Stimulated activated CD8-positive, alpha-beta memory T cell treated with anti-CD3 and anti-CD28 coated beads, Interleukin-12 subunit alpha, Interleukin-12 subunit beta, amount 100 ng/mL, for 4 hours (primary cell): ENCODE data around the gene DCAF12.
A peak's percentile ranks its signal among the peaks of the same experiment; 100 is the strongest.
"Not testable (repeated sequence)": the region's sequence is repeated elsewhere in the genome, so short reads cannot be mapped to it uniquely, and the experiment has no call there.

ENCODE experiments used
- DNase-seq: peaks from one replicate; pipeline ENCODE4 v3.0.0-alpha.2; 2020; ENCODE audit warnings: low read depth

DCAF12 gene

DNA sequence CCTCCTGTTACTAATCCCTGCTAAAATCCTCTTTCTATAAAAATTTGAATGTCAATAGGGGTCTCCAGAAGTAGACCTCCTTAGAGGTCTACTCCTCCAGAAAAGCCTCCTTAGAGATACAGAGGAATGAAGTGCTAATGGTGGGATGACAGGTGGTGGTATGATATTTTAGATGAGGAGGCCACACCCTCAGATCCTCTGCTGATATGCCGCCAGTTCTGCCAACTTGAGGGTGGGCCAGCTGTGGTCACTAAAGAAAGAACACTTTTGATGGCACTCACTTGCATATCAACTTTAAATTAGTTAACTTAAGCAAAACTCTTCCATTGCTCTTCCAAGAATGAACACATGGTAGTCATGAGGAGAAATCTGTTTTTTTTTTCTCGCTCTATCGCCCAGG is 61.0 kb downstream of the DCAF12 start:
- DNase-seq = no peak

DNA sequence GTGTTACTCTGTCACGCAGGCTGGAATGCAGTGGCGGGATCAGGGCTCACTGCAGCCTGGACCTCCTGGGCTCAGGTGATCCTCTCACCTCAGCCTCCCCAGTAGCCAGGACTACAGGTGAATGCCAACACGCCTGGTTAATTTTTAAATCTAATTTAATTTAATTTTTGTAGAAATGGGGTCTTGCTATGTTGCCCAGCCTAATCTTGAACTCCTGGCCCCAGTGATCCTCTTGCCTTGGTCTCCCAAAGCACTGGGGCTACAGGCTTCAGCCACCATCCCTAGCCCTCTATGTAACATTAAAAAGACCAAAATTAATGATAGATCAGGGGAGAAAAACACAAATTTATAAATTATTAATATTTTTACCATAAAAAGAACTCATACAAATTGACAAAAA is 66.5 kb downstream of the DCAF12 start:
- no peak for DNase-seq

DNA sequence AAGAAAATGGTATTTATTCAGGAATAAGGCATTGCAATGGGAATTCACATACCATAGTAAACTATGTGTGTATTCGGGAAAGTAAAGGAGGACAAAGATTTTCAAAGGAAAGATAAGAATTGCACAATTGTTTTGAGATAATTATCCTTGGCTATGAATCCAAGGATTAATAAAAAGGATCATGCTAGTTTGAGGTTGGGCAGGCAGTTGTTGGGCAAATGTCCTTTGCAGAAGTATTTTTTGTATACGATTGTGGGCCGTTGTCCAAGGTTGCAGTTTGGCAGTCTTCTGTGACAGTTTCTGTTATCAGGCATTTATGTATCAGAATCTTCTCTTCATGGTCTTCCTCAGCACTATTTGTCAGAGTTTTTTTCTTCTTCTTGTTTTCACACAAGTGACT is 67.2 kb downstream of the DCAF12 start:
- DNase-seq = no peak

DNA sequence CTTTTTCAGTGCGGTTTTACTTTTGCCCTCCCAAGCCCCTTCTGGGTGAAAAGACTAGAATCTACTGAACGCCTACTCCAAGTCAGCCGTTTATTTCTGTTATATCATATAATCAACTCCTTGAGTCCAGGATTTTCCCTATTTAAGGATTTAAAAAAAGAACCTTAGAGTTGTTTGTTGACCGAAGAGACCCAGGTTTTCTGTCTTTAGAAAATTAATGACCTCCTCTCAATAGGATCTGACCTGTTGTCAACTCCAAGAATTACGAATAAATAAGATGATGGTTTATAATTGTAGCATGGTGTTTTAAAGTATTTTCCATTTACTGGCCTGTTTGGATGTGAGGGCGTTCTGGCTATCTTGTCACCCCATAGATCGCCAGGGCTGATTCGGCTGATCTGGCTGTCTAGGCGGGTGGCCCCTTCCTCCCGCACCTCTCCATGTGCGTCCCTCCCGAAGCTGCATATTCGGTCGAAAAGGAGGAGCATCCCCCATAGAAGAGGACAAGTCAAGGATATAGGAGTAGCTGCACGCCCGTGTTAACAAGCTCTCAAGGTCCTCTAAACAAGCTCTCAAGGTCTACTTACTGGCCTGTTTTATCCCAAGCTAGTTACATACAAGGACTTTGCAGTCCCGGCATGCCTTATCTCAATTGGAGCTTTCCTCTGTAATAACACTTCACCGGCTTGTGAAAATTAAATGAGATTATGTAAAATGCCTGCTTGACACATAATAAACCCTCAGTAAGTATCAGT is 76.7 kb downstream of the DCAF12 start:
- DNase-seq = no peak

DNA sequence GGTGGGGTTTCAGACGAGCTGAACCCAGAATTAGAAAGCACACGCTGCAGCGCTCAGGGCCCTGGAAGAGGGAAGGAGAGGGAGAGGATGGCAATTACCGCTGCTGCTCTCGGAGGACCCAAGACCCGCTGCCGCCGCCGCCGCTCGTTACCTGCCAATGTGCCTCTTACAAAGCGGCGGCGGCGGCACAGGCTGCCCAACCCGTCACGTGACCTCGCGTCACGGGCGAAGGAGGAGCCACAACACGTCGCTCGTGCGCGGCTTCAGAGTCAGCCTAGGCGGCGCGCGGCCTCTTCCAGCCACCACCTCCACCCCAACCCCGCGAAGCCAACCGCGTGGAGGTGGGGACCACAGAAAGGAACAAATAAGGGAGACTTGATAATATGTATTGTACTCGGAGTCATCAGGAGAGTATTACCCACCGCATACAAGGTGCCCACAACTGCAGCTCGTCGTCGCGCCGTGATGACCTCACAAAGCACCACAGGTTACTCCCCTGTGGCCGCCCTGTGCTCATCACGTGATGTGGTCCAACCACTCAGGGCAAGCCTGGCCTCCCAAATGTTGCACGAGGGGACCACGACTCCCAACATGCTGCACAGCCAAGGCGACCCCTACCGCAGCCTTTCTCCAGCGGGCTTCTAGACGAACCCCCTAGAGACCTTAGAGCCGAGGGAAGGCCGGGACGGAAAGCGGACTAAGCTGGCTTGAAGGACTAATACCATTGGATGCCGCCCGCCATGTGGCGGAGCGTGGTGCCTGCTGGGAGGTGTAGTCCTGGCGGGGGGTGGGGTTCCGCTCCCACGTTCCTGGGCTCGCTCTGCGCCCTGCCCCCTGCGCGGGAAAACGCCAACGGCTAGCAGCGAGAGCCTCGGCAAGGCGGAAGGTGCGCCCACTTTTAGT is 77.5 kb downstream of the DCAF12 start, which contains the start of gene UBAP2:
Gene UBAP2, minus strand, starts transcription at position 161 of the 903 bp plus-strand sequence. CDS start 31,739 bp downstream, outside the sequence.
- DNase-seq = peak; percentile 95

DNA sequence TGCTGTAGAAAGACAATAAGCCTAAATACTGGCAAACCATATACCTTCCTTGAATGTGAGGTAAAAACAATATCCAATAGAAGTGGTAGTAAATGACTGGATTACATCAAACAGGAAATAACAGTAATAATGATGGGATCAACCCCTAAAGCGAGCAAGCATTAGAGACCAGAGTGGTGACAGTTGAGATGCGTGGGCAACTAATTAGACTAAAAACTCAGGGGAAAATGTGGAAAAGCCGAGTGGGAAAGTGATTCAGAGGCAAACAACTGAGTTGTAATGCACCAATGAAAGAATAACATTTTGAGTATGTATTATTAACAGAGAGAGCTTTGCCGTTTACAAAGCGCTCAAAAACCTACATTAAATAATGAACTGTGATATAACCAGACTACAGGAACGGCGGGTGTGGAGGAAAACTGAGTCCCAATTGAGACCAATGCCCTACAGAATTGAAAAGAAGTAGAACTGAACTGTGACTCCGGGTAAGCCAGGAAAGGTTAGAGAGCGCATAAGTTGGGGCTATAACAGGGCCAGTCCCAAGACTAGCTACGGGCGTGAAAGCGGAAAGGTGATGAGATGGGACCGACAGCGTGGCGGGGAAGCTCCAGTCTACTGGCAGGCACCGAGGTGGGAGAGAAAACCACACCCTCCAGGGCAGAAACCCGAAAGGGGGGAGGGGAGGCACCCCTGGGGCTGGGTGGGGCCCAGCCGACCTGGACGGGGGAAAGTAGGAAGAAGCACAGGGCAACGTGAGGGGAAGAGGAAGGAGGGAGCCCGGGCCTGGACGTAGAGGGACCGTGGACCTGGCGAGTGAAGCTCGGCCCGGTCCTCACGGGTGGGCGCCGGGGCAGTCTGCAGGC is 78.4 kb downstream of the DCAF12 start:
- peak; percentile 43 for DNase-seq

DNA sequence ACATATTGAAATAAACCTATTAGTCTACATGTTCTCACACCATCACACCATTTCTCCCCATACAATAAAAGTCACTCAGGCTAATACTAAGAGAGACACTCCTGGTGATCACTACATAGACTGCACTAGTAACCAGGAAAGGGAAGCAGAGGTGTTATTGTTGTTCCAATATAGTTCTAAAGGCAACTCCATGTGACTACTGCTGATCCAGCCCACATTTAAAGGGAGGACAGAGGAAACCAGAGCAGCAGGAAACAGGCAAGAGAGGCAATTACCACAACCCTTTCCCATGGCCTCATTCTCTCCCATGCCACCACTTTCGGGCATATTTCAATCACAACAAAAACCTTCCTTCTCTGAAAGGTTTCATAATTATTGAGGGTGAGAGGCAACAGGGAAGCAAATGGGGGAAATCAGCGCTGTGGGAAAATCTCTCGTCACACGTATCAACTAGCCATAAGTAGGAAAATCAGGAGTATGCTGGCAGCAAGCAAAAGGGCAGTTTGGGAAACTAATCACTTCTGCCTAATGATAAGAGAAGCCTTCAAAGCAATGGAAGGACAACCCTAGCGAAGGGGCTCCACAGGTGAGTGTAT is 79.6 kb downstream of the DCAF12 start:
- no peak for DNase-seq

DNA sequence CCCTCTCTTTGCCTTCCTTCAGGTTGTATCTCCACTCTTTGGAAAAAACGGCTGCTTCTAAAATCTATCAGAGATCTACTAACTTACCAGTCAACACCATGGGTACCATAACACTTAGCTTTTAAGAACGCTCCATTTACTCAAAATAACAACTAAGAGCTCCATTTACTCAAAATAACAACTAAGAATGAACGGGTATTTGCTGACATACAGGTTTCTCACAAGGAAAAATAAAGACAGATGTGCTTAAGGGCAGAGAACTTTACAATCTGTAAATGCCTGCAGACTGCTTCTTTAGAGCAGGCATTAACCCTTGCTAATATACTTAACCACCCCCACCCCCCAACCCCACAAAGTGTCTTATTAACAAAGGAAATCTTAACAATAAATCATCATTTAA is 80.6 kb downstream of the DCAF12 start:
- DNase-seq = no peak

DNA sequence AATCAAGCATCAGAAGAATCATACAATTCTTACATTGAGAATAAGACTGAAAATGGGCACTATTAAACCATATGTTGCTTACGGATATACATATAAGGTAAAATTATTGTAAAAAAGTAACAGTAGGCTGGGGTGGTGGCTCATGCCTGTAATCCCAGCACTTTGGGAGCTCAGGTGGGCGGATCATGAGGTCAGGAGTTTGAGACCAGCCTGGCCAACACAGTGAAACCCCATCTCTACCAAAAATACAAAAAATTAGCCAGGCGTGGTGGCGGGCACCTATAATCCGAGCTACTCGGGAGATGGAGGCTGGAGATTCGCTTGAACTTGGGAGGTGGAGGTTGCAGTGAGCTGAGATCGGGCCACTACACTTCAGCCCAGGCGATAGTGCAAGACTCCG is 84.4 kb downstream of the DCAF12 start:
- not testable (repeated sequence) for DNase-seq

DNA sequence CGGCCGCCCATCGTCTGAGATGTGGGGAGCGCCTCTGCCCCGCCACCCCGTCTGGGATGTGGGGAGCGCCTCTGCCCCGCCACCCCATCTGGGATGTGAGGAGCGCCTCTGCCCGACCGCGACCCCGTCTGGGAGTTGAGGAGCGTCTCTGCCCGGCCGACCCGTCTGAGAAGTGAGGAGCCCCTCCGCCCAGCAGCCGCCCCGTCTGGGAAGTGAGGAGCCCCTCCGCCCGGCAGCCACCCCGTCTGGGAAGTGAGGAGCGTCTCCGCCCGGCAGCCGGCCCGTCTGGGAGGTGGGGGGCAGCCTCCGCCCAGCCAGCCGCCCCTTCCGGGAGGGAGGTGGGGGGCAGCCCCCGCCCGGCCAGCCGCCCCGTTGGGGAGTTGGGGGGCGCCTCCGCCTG is 87.6 kb downstream of the DCAF12 start:
- DNase-seq = not testable (repeated sequence)

DNA sequence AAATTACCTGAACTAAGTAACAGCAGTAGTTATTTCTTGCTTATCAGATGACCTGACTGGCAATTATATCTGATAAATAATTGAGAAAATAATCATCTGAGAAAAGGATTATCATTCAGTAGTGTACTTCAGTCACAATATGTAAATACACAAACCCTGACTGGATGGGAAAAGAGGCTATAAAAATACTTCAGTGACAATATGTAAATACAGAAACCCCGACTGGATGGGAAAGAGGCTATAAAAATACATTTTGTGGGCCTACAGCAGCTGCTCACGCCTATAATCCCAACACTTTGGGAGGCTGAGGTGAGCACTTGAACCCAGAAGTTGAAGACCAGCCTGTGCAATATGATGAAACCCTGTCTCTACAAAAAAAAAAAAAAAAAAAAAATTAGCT is 88.9 kb downstream of the DCAF12 start:
- no peak for DNase-seq

DNA sequence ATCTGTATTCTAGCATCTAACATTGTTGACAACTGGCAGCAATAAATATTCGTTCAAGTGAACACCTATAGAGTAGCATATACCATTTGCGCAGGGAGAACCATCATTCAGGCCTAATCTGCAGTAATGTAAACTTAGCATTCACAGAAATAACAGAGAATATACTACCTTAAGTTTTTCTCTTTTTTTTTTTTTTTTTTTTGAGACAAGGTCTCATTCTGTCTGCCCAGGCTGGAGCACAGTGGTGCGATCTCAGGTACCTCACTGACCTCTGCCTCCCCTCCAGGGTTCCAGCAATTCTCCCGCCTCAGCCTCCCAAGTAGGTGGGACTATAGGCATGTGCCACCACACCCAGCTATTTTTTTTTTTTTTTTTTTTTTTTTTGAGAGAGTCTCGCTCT is 89.9 kb downstream of the DCAF12 start:
- DNase-seq = no peak
